Colonic mucosa (tissue), 4 donors: Measurements from ENCODE around the gene SLC23A3. TPM values are rescaled to one million over a fixed set of nuclear protein-coding genes. Genes with fewer than 3 reads are reported as not detected.

ENCODE experiments used
- DNase-seq: peaks from one replicate; pipeline ENCODE4 v3.0.0-alpha.2; 2020
- H3K27ac ChIP-seq: fragments of 200-600 bp; one replicate; pipeline ENCODE4 v1.8.0; 2021
- H3K27me3 ChIP-seq: fragments of 200-600 bp; one replicate; pipeline ENCODE4 v1.8.0; 2021
- H3K36me3 ChIP-seq: fragments of 200-600 bp; one replicate; pipeline ENCODE4 v1.8.0; 2021
- H3K4me1 ChIP-seq: fragments of 200-600 bp; one replicate; pipeline ENCODE4 v1.8.0; 2021; ENCODE audit warnings: mild to moderate bottlenecking
- H3K4me3 ChIP-seq: fragments of 200-600 bp; one replicate; pipeline ENCODE4 v1.8.0; 2021
- H3K9ac ChIP-seq, 2 donors: one replicate each; pipeline ENCODE4 v1.7.0; 2013; ENCODE audit warnings: control low read depth in 2 of 2, low read depth in 2 of 2, low read length in 2 of 2
- H3K9me3 ChIP-seq: fragments of 200-600 bp; one replicate; pipeline ENCODE4 v1.8.0; 2021
- CTCF ChIP-seq: fragments of 200-600 bp; IDR thresholded peaks from one replicate; pipeline ENCODE4 v1.8.0; 2022; ENCODE audit warnings: antibody characterized with exemption, mild to moderate bottlenecking
- intact Hi-C: fragments of 100-400 bp; cut with DNase I; formaldehyde crosslinking; loops from one replicate; pipeline ENCODE4 v1.14.1; 2022
- total RNA-seq, 2 donors: library from RNA; stranded (reverse); fragmentation: NEBNext Ultra II Directional in 1 of 2; extraction: Animal tissue kit (Norgen Biotek cat#: 25700) in 1 of 2; gene quantifications; one replicate each; pipeline ENCODE4 v1.2.1, GENCODE V29; 2021
- donor health status: healthy.
- donor health status: DM: no; HTN: no; CAD: no.
- donor health status: DM: no; HTN: no; CAD: no.

The SLC23A3 gene
- total RNA-seq, 2 donors from 2014 or later, result 4.7 to 13.8 TPM

GRCh38 chr2:219171231-219171651, 1.4 kb upstream of the SLC23A3 start:
- Histone ChIP-seq H3K4me1 (peaks cover 8% of the 10 kb centered on the region), H3K36me3 (peaks cover 11% of the 10 kb centered on the region), H3K27me3 (no peaks in the 10 kb centered on the region), H3K27ac (peak overlapping the region; percentile 12), H3K9ac (no peak overlapping the region), H3K9me3 (no peaks in the 10 kb centered on the region), H3K4me3 (no peak overlapping the region)
- peak; percentile 58 for DNase-seq
- intact Hi-C loops, result loop anchor here (5.0 kb wide), 1 partner anchor 46 kb away; the partner anchor contains the start of gene ABCB6
- peak; percentile 71 for TF ChIP-seq CTCF

- no peak overlapping the region for H3K9ac ChIP-seq
- intact Hi-C loops, result no loop called here
- H3K4me3 ChIP-seq, result no peak overlapping the region
- no peaks in the 10 kb centered on the region for H3K27me3 ChIP-seq
- H3K27ac ChIP-seq, result no peak overlapping the region
- TF ChIP-seq CTCF, result no peak
- H3K4me1 ChIP-seq, result no peaks in the 10 kb centered on the region
- H3K36me3 ChIP-seq, result peaks cover under 1% of the 10 kb centered on the region
- H3K9me3 ChIP-seq, result no peaks in the 10 kb centered on the region
- DNase-seq, result no peak
Observed at GRCh38 chr2:219168932-219169331, 897 bp downstream of the SLC23A3 start.

- intact Hi-C loops, result no loop called here
Observed at GRCh38 chr2:219168526-219168925, 1.3 kb downstream of the SLC23A3 start.

GRCh38 chr2:219167997-219168396, 1.8 kb downstream of the SLC23A3 start:
- H3K36me3 ChIP-seq, result no peaks in the 10 kb centered on the region
- H3K27me3 ChIP-seq, result no peaks in the 10 kb centered on the region
- no peak overlapping the region for H3K27ac ChIP-seq
- no peak overlapping the region for H3K9ac ChIP-seq
- H3K4me1 ChIP-seq, result no peaks in the 10 kb centered on the region
- no peak for DNase-seq
- TF ChIP-seq CTCF, result no peak
- intact Hi-C loops, result no loop called here
- H3K9me3 ChIP-seq, result no peaks in the 10 kb centered on the region
- no peak overlapping the region for H3K4me3 ChIP-seq

More at GRCh38 chr2:219168526-219168925, 1.3 kb downstream of the SLC23A3 start:
- TF ChIP-seq CTCF, result no peak
- H3K27ac ChIP-seq, result no peak overlapping the region
- no peaks in the 10 kb centered on the region for H3K9me3 ChIP-seq
- no peaks in the 10 kb centered on the region for H3K27me3 ChIP-seq
- no peak overlapping the region for H3K9ac ChIP-seq
- no peaks in the 10 kb centered on the region for H3K4me1 ChIP-seq
- H3K4me3 ChIP-seq, result no peak overlapping the region
- no peaks in the 10 kb centered on the region for H3K36me3 ChIP-seq
- no peak for DNase-seq

GRCh38 chr2:219165058-219165911, 4.5 kb downstream of the SLC23A3 start:
- no peaks in the 10 kb centered on the region for H3K27me3 ChIP-seq
- DNase-seq, result peak; percentile 4
- H3K36me3 ChIP-seq, result no peaks in the 10 kb centered on the region
- TF ChIP-seq CTCF, result no peak
- H3K4me1 ChIP-seq, result no peaks in the 10 kb centered on the region
- H3K9me3 ChIP-seq, result no peaks in the 10 kb centered on the region
- no peak overlapping the region for H3K4me3 ChIP-seq
- intact Hi-C loops, result no loop called here
- H3K9ac ChIP-seq, result no peak overlapping the region
- no peak overlapping the region for H3K27ac ChIP-seq
